ENCODE results near the gene SYDE2. TPM values are rescaled to one million over a fixed set of nuclear protein-coding genes. Genes with fewer than 3 reads are reported as not detected.

Gene SYDE2
- 5.7 and 6.6 TPM in 2 replicates for total RNA-seq

GRCh38 chr1:85200463-85201339 lies at the start of gene SYDE2:
TSS of gene SYDE2 (minus strand) at chr1:85201016. CDS start at chr1:85200996, 20 bp downstream.

Other genes with a start within 250 kb of the SYDE2 start
- 0.85 and 1.3 TPM in 2 replicates for gene MCOLN2, start 203.9 kb downstream of the SYDE2 start, total RNA-seq
- 0.72 and 0.73 TPM in 2 replicates for gene MCOLN3, start 152.5 kb downstream of the SYDE2 start, total RNA-seq
- gene C1orf52, start 58.6 kb upstream of the SYDE2 start, total RNA-seq: 20.1 and 24.7 TPM in 2 replicates
- 15.7 and 17.3 TPM in 2 replicates for gene BCL10, start 75.6 kb upstream of the SYDE2 start, total RNA-seq